ENCODE results near the gene CLIC1.

DNA sequence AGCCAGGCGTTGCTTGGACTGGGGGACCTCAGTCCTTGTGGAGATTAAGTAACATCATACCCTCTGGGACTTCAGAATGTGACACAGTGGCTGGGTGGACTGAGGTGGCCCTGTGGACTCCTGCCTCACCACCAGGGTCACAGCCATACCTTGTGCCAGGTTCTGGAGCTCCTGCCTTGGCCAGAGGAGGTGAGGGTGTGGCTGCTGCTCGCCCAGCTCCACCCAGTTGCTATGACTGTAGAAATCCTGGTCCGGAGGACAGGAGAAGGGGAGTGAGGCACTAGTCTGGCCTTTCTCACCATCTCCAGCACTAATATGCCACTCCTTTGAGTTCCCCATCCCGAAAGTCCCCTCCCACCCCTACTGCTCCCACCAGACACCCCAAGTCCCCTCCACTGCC lies 38.9 kb upstream of the CLIC1 start:
- TF ChIP-seq, protein P1, sequence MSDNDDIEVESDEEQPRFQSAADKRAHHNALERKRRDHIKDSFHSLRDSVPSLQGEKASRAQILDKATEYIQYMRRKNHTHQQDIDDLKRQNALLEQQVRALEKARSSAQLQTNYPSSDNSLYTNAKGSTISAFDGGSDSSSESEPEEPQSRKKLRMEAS (IDR thresholded peaks at IDR 0.05), result no peak
- no peak for TF ChIP-seq CEBPB (IDR thresholded peaks at IDR 0.05)
- no peak for TF ChIP-seq RAD21 (IDR thresholded peaks at IDR 0.05; ENCODE audit: low read depth)
- no peak for TF ChIP-seq EGR1 (IDR thresholded peaks at IDR 0.05)
- TF ChIP-seq, protein P2, sequence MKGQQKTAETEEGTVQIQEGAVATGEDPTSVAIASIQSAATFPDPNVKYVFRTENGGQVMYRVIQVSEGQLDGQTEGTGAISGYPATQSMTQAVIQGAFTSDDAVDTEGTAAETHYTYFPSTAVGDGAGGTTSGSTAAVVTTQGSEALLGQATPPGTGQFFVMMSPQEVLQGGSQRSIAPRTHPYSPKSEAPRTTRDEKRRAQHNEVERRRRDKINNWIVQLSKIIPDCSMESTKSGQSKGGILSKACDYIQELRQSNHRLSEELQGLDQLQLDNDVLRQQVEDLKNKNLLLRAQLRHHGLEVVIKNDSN (IDR thresholded peaks at IDR 0.05), result no peak
- TF ChIP-seq, protein P3, sequence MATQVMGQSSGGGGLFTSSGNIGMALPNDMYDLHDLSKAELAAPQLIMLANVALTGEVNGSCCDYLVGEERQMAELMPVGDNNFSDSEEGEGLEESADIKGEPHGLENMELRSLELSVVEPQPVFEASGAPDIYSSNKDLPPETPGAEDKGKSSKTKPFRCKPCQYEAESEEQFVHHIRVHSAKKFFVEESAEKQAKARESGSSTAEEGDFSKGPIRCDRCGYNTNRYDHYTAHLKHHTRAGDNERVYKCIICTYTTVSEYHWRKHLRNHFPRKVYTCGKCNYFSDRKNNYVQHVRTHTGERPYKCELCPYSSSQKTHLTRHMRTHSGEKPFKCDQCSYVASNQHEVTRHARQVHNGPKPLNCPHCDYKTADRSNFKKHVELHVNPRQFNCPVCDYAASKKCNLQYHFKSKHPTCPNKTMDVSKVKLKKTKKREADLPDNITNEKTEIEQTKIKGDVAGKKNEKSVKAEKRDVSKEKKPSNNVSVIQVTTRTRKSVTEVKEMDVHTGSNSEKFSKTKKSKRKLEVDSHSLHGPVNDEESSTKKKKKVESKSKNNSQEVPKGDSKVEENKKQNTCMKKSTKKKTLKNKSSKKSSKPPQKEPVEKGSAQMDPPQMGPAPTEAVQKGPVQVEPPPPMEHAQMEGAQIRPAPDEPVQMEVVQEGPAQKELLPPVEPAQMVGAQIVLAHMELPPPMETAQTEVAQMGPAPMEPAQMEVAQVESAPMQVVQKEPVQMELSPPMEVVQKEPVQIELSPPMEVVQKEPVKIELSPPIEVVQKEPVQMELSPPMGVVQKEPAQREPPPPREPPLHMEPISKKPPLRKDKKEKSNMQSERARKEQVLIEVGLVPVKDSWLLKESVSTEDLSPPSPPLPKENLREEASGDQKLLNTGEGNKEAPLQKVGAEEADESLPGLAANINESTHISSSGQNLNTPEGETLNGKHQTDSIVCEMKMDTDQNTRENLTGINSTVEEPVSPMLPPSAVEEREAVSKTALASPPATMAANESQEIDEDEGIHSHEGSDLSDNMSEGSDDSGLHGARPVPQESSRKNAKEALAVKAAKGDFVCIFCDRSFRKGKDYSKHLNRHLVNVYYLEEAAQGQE (IDR thresholded peaks at IDR 0.05; ENCODE audit: low read depth), result no peak
- no peak for TF ChIP-seq YY1 (IDR thresholded peaks at IDR 0.05; ENCODE audit: low read depth)
- no peak for TF ChIP-seq TEAD4 (IDR thresholded peaks at IDR 0.05)
- TF ChIP-seq EP300 (IDR thresholded peaks at IDR 0.05; ENCODE audit: borderline replicate concordance), result no peak
